WTC11 (cell line): ENCODE data around the gene TYSND1. TPM values are rescaled to one million over a fixed set of nuclear protein-coding genes. Genes with fewer than 3 reads are reported as not detected.

Experiments used
- ATAC-seq: fragments of 200-7000 bp; cut with Tn5 transposase; 2 replicates; pipeline ENCODE4 v1.10.0; 2021; ENCODE audit warnings: mild to moderate bottlenecking, moderate library complexity
- CTCF ChIA-PET: fragments of 300-600 bp; sonication (Branson Sonifier 250); formaldehyde crosslinking; loops from one replicate; lab custom pipeline; 2021; ENCODE audit warnings: antibody characterized with exemption; lab: Charles Lee
- POLR2A ChIA-PET: fragments of 350-600 bp; sonication (Branson Sonifier 250); formaldehyde crosslinking; loops from one replicate; lab custom pipeline; 2021; ENCODE audit warnings: antibody characterized with exemption; lab: Charles Lee
- DNase-seq: peaks from one replicate; pipeline ENCODE4 v3.0.0; 2021; ENCODE audit warnings: low spot score
- H3K27ac Mint-ChIP-seq: 2 replicates; pipeline ENCODE4 v1.8.0; 2021; ENCODE audit warnings: mixed read lengths
- H3K27me3 Mint-ChIP-seq: 2 replicates; pipeline ENCODE4 v1.8.0; 2021; ENCODE audit warnings: low read depth, mild to moderate bottlenecking, moderate library complexity, mixed read lengths
- H3K36me3 Mint-ChIP-seq: 2 replicates; pipeline ENCODE4 v1.8.0; 2021; ENCODE audit warnings: mixed read lengths
- H3K4me1 Mint-ChIP-seq: 2 replicates; pipeline ENCODE4 v1.8.0; 2022; ENCODE audit warnings: mixed read lengths
- H3K4me3 Mint-ChIP-seq: 2 replicates; pipeline ENCODE4 v1.8.0; 2021; ENCODE audit warnings: mild to moderate bottlenecking, moderate library complexity, mixed read lengths
- H3K9me3 Mint-ChIP-seq: 2 replicates; pipeline ENCODE4 v1.8.0; 2021; ENCODE audit warnings: mixed read lengths
- CREB1 ChIP-seq: sonication (generic); formaldehyde crosslinking; IDR thresholded peaks from 2 replicates; pipeline ENCODE4 v1.8.0; 2023; ENCODE audit warnings: mild to moderate bottlenecking, missing genetic modification reagents
- CTCF ChIP-seq: fragments of 200-600 bp; IDR thresholded peaks from 2 replicates; pipeline ENCODE4 v1.8.0; 2022; ENCODE audit warnings: antibody characterized with exemption
- EMX1 ChIP-seq: fragments of 250-450 bp; sonication (Bioruptor Pico); IDR thresholded peaks from 2 replicates; pipeline ENCODE4 v1.8.0; 2021; ENCODE audit warnings: mild to moderate bottlenecking
- FOXP1 ChIP-seq: sonication (generic); formaldehyde crosslinking; IDR thresholded peaks from 2 replicates; pipeline ENCODE4 v1.8.0; 2022; ENCODE audit warnings: missing genetic modification reagents, mild to moderate bottlenecking, moderate library complexity, borderline replicate concordance
- GTF2I ChIP-seq: fragments of 250-450 bp; sonication (Bioruptor Pico); conservative IDR thresholded peaks from 2 replicates; pipeline ENCODE4 v1.4.0; 2021; ENCODE audit warnings: mild to moderate bottlenecking
- IRF2 ChIP-seq: sonication (generic); formaldehyde crosslinking; IDR thresholded peaks from 2 replicates; pipeline ENCODE4 v1.8.0; 2022; ENCODE audit warnings: low read depth, missing genetic modification reagents, borderline replicate concordance
- MAX ChIP-seq: sonication (generic); formaldehyde crosslinking; IDR thresholded peaks from 2 replicates; pipeline ENCODE4 v1.8.0; 2022; ENCODE audit warnings: mild to moderate bottlenecking, missing genetic modification reagents
- RELA ChIP-seq: sonication (generic); formaldehyde crosslinking; IDR thresholded peaks from 2 replicates; pipeline ENCODE4 v1.8.1; 2022; ENCODE audit warnings: missing genetic modification reagents, mild to moderate bottlenecking, borderline replicate concordance
- ZNF281 ChIP-seq: sonication (generic); formaldehyde crosslinking; IDR thresholded peaks from 2 replicates; pipeline ENCODE4 v1.8.0; 2023; ENCODE audit warnings: mild to moderate bottlenecking, missing genetic modification reagents
- ZNF425 ChIP-seq: fragments of 250-450 bp; sonication (Bioruptor Pico); conservative IDR thresholded peaks from 2 replicates; pipeline ENCODE4 v1.9.0; 2021; ENCODE audit warnings: mild to moderate bottlenecking
- total RNA-seq: library from RNA; stranded (reverse); gene quantifications from 3 replicates; pipeline ENCODE4 v1.2.3, GENCODE V29; 2021
- TF ChIP-seq, protein P1 (sequence below): fragments of 250-450 bp; sonication (Bioruptor Pico); IDR thresholded peaks from 2 replicates; pipeline ENCODE4 v1.9.0; 2021; ENCODE audit warnings: mild to moderate bottlenecking, borderline replicate concordance
- TF ChIP-seq, protein P2 (sequence below): sonication (generic); formaldehyde crosslinking; IDR thresholded peaks from 2 replicates; pipeline ENCODE4 v1.8.0; 2022; ENCODE audit warnings: mild to moderate bottlenecking, missing genetic modification reagents

TYSND1 gene
- total RNA-seq, 1 experiment from 2014 or later, result 18.9 TPM

- H3K27ac Mint-ChIP-seq, result no peak overlapping the region
- peaks cover 3% of the 10 kb centered on the region for H3K9me3 Mint-ChIP-seq
- H3K36me3 Mint-ChIP-seq, result no peaks in the 10 kb centered on the region; the same call in 1 of the 2 replicates
- ATAC-seq (no peak), DNase-seq (no peak)
- no peaks in the 10 kb centered on the region for H3K27me3 Mint-ChIP-seq
- TF ChIP-seq CTCF (no peak), MAX (CRISPR knock-in tag) (no peak), ZNF425 (CRISPR knock-in tag) (no peak), ZNF281 (CRISPR knock-in tag) (no peak), GTF2I (CRISPR knock-in tag) (no peak), CREB1 (CRISPR knock-in tag) (no peak), FOXP1 (CRISPR knock-in tag) (no peak), RELA (CRISPR knock-in tag) (no peak), IRF2 (no peak), EMX1 (CRISPR knock-in tag) (no peak)
- TF ChIP-seq, protein P1, sequence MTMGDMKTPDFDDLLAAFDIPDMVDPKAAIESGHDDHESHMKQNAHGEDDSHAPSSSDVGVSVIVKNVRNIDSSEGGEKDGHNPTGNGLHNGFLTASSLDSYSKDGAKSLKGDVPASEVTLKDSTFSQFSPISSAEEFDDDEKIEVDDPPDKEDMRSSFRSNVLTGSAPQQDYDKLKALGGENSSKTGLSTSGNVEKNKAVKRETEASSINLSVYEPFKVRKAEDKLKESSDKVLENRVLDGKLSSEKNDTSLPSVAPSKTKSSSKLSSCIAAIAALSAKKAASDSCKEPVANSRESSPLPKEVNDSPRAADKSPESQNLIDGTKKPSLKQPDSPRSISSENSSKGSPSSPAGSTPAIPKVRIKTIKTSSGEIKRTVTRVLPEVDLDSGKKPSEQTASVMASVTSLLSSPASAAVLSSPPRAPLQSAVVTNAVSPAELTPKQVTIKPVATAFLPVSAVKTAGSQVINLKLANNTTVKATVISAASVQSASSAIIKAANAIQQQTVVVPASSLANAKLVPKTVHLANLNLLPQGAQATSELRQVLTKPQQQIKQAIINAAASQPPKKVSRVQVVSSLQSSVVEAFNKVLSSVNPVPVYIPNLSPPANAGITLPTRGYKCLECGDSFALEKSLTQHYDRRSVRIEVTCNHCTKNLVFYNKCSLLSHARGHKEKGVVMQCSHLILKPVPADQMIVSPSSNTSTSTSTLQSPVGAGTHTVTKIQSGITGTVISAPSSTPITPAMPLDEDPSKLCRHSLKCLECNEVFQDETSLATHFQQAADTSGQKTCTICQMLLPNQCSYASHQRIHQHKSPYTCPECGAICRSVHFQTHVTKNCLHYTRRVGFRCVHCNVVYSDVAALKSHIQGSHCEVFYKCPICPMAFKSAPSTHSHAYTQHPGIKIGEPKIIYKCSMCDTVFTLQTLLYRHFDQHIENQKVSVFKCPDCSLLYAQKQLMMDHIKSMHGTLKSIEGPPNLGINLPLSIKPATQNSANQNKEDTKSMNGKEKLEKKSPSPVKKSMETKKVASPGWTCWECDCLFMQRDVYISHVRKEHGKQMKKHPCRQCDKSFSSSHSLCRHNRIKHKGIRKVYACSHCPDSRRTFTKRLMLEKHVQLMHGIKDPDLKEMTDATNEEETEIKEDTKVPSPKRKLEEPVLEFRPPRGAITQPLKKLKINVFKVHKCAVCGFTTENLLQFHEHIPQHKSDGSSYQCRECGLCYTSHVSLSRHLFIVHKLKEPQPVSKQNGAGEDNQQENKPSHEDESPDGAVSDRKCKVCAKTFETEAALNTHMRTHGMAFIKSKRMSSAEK (CRISPR knock-in tag), result no peak
- TF ChIP-seq, protein P2, sequence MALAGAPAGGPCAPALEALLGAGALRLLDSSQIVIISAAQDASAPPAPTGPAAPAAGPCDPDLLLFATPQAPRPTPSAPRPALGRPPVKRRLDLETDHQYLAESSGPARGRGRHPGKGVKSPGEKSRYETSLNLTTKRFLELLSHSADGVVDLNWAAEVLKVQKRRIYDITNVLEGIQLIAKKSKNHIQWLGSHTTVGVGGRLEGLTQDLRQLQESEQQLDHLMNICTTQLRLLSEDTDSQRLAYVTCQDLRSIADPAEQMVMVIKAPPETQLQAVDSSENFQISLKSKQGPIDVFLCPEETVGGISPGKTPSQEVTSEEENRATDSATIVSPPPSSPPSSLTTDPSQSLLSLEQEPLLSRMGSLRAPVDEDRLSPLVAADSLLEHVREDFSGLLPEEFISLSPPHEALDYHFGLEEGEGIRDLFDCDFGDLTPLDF (CRISPR knock-in tag), result no peak
- H3K4me3 Mint-ChIP-seq, result no peak overlapping the region
- ChIA-PET POLR2A (interaction anchor here (1.2 kb wide), 1 partner anchor 26 kb away, joined by 4 read pairs; the partner anchor contains the start of gene TYSND1), CTCF (interaction anchor here (0.7 to 1.4 kb wide), 5 partner anchors 13 to 319 kb away, joined by 3 to 9 read pairs (median 3); partner anchors contain the start of gene TYSND1)
- H3K4me1 Mint-ChIP-seq, result peaks cover 10% of the 10 kb centered on the region; the same call in 1 of the 2 replicates
Measured at GRCh38 chr10:70120417-70120816, 26.1 kb downstream of the TYSND1 start.
